Neural cell (in vitro differentiated cells): ENCODE data around the gene EXOC4. TPM values are rescaled to one million over a fixed set of nuclear protein-coding genes. Genes with fewer than 3 reads are reported as not detected.

Experiments
- H2AFZ ChIP-seq: fragments of 200-600, 300-800 bp; sonication (generic), shearing (Covaris generic); 2 replicates; pipeline ENCODE4 v1.6.0; 2014; ENCODE audit warnings: low read depth, mild to moderate bottlenecking, antibody characterized with exemption, low read length, moderate library complexity
- H3F3A ChIP-seq: fragments of 200-600 bp; shearing (Covaris generic); 2 replicates; pipeline ENCODE4 v1.6.1; 2016; ENCODE audit warnings: mild to moderate bottlenecking, moderate library complexity, mixed read lengths, antibody characterized with exemption, low read length; ENCODE audit not compliant: insufficient read depth, poor library complexity, severe bottlenecking
- H3K27ac ChIP-seq: fragments of 200-600, 300-800 bp; sonication (generic), shearing (Covaris generic); 2 replicates; pipeline ENCODE4 v1.5.1; 2014; ENCODE audit warnings: mild to moderate bottlenecking, low read length, moderate library complexity
- H3K27me3 ChIP-seq: fragments of 300-800, 200-600 bp; sonication (generic), shearing (Covaris generic); 2 replicates; pipeline ENCODE4 v1.6.0; 2014; ENCODE audit warnings: mild to moderate bottlenecking, low read depth, low read length, moderate library complexity; ENCODE audit not compliant: insufficient read depth
- H3K36me3 ChIP-seq: fragments of 300-800, 200-600 bp; sonication (generic), shearing (Covaris generic); 2 replicates; pipeline ENCODE4 v1.5.1; 2014; ENCODE audit warnings: mild to moderate bottlenecking, antibody characterized with exemption, low read length, moderate library complexity; ENCODE audit not compliant: insufficient read depth
- H3K4me2 ChIP-seq: fragments of 300-800, 200-600 bp; sonication (generic), shearing (Covaris generic); 2 replicates; pipeline ENCODE4 v1.6.0; 2014; ENCODE audit warnings: mild to moderate bottlenecking, low read length
- H3K4me3 ChIP-seq: fragments of 300-800, 200-600 bp; sonication (generic), shearing (Covaris generic); 2 replicates; pipeline ENCODE4 v1.5.1; 2014; ENCODE audit warnings: mild to moderate bottlenecking, low read length, moderate library complexity
- H3K79me2 ChIP-seq: fragments of 200-600 bp; shearing (Covaris generic); replicated peaks from 2 replicates; pipeline ENCODE4 v1.6.0; 2014; ENCODE audit warnings: mild to moderate bottlenecking, low read length, moderate library complexity; ENCODE audit not compliant: insufficient read depth
- H3K9ac ChIP-seq: fragments of 300-800, 200-600 bp; sonication (generic), shearing (Covaris generic); 2 replicates; pipeline ENCODE4 v1.6.1; 2016; ENCODE audit warnings: mild to moderate bottlenecking, low read length, mixed read lengths
- H3K9me2 ChIP-seq: fragments of 200-600 bp; shearing (Covaris generic); 2 replicates; pipeline ENCODE4 v1.6.1; 2016; ENCODE audit warnings: mild to moderate bottlenecking, low read length, mixed read lengths; ENCODE audit not compliant: insufficient read depth
- H3K9me3 ChIP-seq: fragments of 200-600, 300-800 bp; sonication (generic), shearing (Covaris generic); 2 replicates; pipeline ENCODE4 v1.6.1; 2016; ENCODE audit warnings: mild to moderate bottlenecking, mixed run types, low read length, moderate library complexity, mixed read lengths
- H4K20me1 ChIP-seq: fragments of 200-600 bp; shearing (Covaris generic); 2 replicates; pipeline ENCODE4 v1.6.1; 2016; ENCODE audit warnings: mild to moderate bottlenecking, mixed run types; ENCODE audit not compliant: insufficient read depth
- EP300 ChIP-seq: fragments of 450-650 bp; conservative IDR thresholded peaks from 2 replicates; pipeline ENCODE4 v1.6.1; 2014; ENCODE audit warnings: antibody characterized with exemption, mild to moderate bottlenecking, moderate library complexity; ENCODE audit not compliant: poor library complexity, severe bottlenecking
- EZH2 ChIP-seq: fragments of 200-600, 300-800 bp; shearing (Covaris generic), sonication (generic); IDR thresholded peaks from 2 replicates; pipeline ENCODE4 v1.6.1; 2014; ENCODE audit warnings: antibody characterized with exemption, low read length, borderline replicate concordance, mild to moderate bottlenecking; ENCODE audit not compliant: insufficient read depth, poor library complexity, severe bottlenecking
- MXI1 ChIP-seq: fragments of 450-650 bp; conservative IDR thresholded peaks from 2 replicates; pipeline ENCODE4 v1.6.1; 2014; ENCODE audit warnings: antibody characterized with exemption, mild to moderate bottlenecking; ENCODE audit not compliant: poor library complexity, severe bottlenecking
- POLR2AphosphoS5 ChIP-seq: IDR thresholded peaks from 2 replicates; pipeline ENCODE4 v1.6.1; 2012
- RAD21 ChIP-seq: fragments of 450-650 bp; conservative IDR thresholded peaks from 2 replicates; pipeline ENCODE4 v1.6.1; 2014; ENCODE audit warnings: antibody characterized with exemption, mild to moderate bottlenecking, moderate library complexity
- SMC3 ChIP-seq: fragments of 450-650 bp; conservative IDR thresholded peaks from 2 replicates; pipeline ENCODE4 v1.6.1; 2014; ENCODE audit warnings: antibody characterized with exemption, mild to moderate bottlenecking, moderate library complexity; ENCODE audit not compliant: poor library complexity
- TAF1 ChIP-seq: IDR thresholded peaks from 2 replicates; pipeline ENCODE4 v1.6.1; 2012; ENCODE audit warnings: low read depth
- polyA plus RNA-seq: library from polyadenylated mRNA; depleted of rRNA; stranded (reverse); fragments of >200 nt; gene quantifications from 2 replicates; pipeline ENCODE4 v1.2.3, GENCODE V29; 2014
- TF ChIP-seq, protein P1 (sequence below): fragments of 450-650 bp; IDR thresholded peaks from 2 replicates; pipeline ENCODE4 v1.5.1; 2014; ENCODE audit warnings: antibody characterized with exemption, mild to moderate bottlenecking, moderate library complexity; ENCODE audit not compliant: poor library complexity, severe bottlenecking
- TF ChIP-seq, protein P2 (sequence below): IDR thresholded peaks from 2 replicates; pipeline ENCODE4 v1.6.1; 2012; ENCODE audit warnings: borderline replicate concordance

The EXOC4 gene
- polyA plus RNA-seq, 1 donor from 2014 or later = 36.5 TPM

DNA sequence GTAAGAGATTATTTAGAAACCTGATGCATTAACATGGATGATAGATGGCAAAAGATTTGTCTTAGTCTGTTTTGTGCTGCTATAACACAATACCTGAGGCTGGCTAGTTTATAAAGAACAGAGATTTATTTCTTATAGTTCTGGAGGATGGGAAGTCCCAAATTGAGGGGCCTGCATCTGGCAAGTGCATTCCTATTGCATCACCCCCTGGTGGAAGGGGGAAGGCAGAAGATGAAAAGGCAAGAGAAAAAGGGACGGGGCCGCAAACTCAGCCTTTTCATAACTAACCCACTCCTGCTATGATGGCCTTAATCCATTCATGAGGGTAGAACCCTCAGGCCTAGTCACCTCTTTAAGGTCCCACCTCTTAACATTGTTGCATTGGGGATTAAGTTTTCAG is 720.8 kb downstream of the EXOC4 start:
- no peaks in the 10 kb centered on the region for H3K36me3 ChIP-seq

DNA sequence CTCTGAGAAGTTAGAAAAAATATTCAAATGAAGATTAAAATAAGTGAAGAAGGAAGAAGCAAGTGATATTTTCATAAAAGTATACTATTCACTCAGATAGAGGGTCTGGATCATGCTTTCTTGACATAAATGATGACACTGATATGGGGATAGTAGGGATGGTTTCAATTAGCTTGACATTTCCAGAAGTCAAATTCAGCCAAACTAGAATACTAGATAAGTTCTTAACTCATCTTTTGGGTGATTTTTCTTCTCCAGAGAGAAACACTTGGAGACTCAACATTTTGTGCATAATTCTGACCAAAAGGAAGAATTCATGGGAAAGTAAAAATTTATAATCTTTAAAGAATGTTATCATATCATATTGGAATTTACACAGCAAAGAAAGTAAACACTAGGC is 722.3 kb downstream of the EXOC4 start:
- H3K4me2 ChIP-seq = no peak overlapping the region
- no peaks in the 10 kb centered on the region for H3K27me3 ChIP-seq
- H3K9ac ChIP-seq = no peak overlapping the region
- H3K36me3 ChIP-seq = no peaks in the 10 kb centered on the region
- no peaks in the 10 kb centered on the region for H3K79me2 ChIP-seq
- H3K9me2 ChIP-seq = no peaks in the 10 kb centered on the region
- H3K9me3 ChIP-seq = no peaks in the 10 kb centered on the region
- no peaks in the 10 kb centered on the region for H4K20me1 ChIP-seq
- no peak for TF ChIP-seq POLR2AphosphoS5
- no peak for TF ChIP-seq MXI1
- TF ChIP-seq, protein P1, sequence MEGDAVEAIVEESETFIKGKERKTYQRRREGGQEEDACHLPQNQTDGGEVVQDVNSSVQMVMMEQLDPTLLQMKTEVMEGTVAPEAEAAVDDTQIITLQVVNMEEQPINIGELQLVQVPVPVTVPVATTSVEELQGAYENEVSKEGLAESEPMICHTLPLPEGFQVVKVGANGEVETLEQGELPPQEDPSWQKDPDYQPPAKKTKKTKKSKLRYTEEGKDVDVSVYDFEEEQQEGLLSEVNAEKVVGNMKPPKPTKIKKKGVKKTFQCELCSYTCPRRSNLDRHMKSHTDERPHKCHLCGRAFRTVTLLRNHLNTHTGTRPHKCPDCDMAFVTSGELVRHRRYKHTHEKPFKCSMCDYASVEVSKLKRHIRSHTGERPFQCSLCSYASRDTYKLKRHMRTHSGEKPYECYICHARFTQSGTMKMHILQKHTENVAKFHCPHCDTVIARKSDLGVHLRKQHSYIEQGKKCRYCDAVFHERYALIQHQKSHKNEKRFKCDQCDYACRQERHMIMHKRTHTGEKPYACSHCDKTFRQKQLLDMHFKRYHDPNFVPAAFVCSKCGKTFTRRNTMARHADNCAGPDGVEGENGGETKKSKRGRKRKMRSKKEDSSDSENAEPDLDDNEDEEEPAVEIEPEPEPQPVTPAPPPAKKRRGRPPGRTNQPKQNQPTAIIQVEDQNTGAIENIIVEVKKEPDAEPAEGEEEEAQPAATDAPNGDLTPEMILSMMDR = no peak
- TF ChIP-seq, protein P2, sequence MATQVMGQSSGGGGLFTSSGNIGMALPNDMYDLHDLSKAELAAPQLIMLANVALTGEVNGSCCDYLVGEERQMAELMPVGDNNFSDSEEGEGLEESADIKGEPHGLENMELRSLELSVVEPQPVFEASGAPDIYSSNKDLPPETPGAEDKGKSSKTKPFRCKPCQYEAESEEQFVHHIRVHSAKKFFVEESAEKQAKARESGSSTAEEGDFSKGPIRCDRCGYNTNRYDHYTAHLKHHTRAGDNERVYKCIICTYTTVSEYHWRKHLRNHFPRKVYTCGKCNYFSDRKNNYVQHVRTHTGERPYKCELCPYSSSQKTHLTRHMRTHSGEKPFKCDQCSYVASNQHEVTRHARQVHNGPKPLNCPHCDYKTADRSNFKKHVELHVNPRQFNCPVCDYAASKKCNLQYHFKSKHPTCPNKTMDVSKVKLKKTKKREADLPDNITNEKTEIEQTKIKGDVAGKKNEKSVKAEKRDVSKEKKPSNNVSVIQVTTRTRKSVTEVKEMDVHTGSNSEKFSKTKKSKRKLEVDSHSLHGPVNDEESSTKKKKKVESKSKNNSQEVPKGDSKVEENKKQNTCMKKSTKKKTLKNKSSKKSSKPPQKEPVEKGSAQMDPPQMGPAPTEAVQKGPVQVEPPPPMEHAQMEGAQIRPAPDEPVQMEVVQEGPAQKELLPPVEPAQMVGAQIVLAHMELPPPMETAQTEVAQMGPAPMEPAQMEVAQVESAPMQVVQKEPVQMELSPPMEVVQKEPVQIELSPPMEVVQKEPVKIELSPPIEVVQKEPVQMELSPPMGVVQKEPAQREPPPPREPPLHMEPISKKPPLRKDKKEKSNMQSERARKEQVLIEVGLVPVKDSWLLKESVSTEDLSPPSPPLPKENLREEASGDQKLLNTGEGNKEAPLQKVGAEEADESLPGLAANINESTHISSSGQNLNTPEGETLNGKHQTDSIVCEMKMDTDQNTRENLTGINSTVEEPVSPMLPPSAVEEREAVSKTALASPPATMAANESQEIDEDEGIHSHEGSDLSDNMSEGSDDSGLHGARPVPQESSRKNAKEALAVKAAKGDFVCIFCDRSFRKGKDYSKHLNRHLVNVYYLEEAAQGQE = no peak
- TF ChIP-seq TAF1 = no peak
- TF ChIP-seq SMC3 = no peak
- no peak for TF ChIP-seq EZH2
- no peak for TF ChIP-seq EP300
- no peak for TF ChIP-seq RAD21
- no peak overlapping the region for H3K27ac ChIP-seq
- H2AFZ ChIP-seq = no peak overlapping the region
- H3K4me3 ChIP-seq = no peak overlapping the region
- H3F3A ChIP-seq = no peaks in the 10 kb centered on the region

More for the DNA sequence above, 720.8 kb downstream of the EXOC4 start:
- H3F3A ChIP-seq = no peaks in the 10 kb centered on the region
- no peak overlapping the region for H3K9ac ChIP-seq
- no peak overlapping the region for H2AFZ ChIP-seq
- H3K4me2 ChIP-seq = no peak overlapping the region
- H3K4me3 ChIP-seq = no peak overlapping the region
- H3K27ac ChIP-seq = no peak overlapping the region
- TF ChIP-seq EZH2 (no peak), EP300 (no peak), RAD21 (no peak), MXI1 (no peak), SMC3 (no peak), POLR2AphosphoS5 (no peak), TAF1 (no peak)
- TF ChIP-seq, protein P2 = no peak
- TF ChIP-seq, protein P1 = no peak
- H3K9me3 ChIP-seq = no peaks in the 10 kb centered on the region
- H3K27me3 ChIP-seq = no peaks in the 10 kb centered on the region
- H3K9me2 ChIP-seq = no peaks in the 10 kb centered on the region
- no peaks in the 10 kb centered on the region for H4K20me1 ChIP-seq
- no peaks in the 10 kb centered on the region for H3K79me2 ChIP-seq
